Neutrophil (primary cell): Measurements from ENCODE around the gene SH3GL1.
"Not testable (repeated sequence)": the region's sequence is repeated elsewhere in the genome, so short reads cannot be mapped to it uniquely, and the experiment has no call there.

Experiments
- H3K27ac ChIP-seq: fragments of 200-600 bp; sonication (generic); 2 replicates; pipeline ENCODE4 v1.5.1; 2016; ENCODE audit warnings: mild to moderate bottlenecking, moderate library complexity
- H3K27me3 ChIP-seq: fragments of 200-600 bp; sonication (generic); 2 replicates; pipeline ENCODE4 v1.6.0; 2016; ENCODE audit warnings: mild to moderate bottlenecking
- H3K36me3 ChIP-seq: fragments of 200-600 bp; sonication (generic); 2 replicates; pipeline ENCODE4 v1.5.1; 2017
- H3K4me1 ChIP-seq, 2 experiments: fragments of 200-600 bp in 1 of 2; sonication (generic) in 1 of 2; 1 replicate in 1 of 2; 2 replicates in 1 of 2; pipeline versions ENCODE4 v1.5.1 to v1.6.1; 2013 to 2016; ENCODE audit warnings: low read depth in 1 of 2, low read length in 1 of 2, mild to moderate bottlenecking in 1 of 2, moderate library complexity in 1 of 2; ENCODE audit not compliant: control insufficient read depth in 1 of 2, insufficient read depth in 1 of 2
- H3K4me3 ChIP-seq, 2 experiments: fragments of 200-600 bp in 1 of 2; sonication (generic) in 1 of 2; 1 replicate in 1 of 2; 2 replicates in 1 of 2; pipeline ENCODE4 v1.5.1; 2013 to 2016; ENCODE audit warnings: low read depth in 1 of 2, low read length in 1 of 2, mild to moderate bottlenecking in 1 of 2, moderate library complexity in 1 of 2
- H3K9me3 ChIP-seq: fragments of 200-600 bp; sonication (generic); 2 replicates; pipeline ENCODE4 v1.5.1; 2016
- TF ChIP-seq, protein P1 (sequence below): fragments of 200-600 bp; sonication (generic); IDR thresholded peaks from 2 replicates; pipeline ENCODE4 v1.5.1; 2016; ENCODE audit warnings: antibody characterized with exemption

The SH3GL1 gene

DNA sequence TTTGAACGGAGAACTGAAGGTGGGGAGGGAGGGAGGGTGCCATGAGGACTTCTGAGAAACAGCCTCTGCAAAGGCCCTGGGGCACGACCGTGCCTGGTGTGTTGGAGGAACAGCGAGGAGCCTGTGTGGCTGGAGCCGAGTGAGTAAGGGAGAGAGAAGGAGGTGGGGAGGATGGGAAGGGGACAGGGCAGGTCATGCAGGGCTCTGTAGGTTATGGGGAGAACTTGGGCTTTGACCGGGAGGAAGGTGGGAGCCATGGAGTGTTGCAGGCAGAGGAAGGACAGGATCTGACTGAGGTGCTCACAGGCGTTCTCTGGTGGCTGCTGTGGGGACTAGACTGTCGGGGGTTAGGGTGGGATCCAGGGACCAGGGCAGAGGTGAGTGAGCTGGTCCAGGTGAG is 50.2 kb downstream of the SH3GL1 start:
- TF ChIP-seq, protein P1, sequence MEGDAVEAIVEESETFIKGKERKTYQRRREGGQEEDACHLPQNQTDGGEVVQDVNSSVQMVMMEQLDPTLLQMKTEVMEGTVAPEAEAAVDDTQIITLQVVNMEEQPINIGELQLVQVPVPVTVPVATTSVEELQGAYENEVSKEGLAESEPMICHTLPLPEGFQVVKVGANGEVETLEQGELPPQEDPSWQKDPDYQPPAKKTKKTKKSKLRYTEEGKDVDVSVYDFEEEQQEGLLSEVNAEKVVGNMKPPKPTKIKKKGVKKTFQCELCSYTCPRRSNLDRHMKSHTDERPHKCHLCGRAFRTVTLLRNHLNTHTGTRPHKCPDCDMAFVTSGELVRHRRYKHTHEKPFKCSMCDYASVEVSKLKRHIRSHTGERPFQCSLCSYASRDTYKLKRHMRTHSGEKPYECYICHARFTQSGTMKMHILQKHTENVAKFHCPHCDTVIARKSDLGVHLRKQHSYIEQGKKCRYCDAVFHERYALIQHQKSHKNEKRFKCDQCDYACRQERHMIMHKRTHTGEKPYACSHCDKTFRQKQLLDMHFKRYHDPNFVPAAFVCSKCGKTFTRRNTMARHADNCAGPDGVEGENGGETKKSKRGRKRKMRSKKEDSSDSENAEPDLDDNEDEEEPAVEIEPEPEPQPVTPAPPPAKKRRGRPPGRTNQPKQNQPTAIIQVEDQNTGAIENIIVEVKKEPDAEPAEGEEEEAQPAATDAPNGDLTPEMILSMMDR = no peak

DNA sequence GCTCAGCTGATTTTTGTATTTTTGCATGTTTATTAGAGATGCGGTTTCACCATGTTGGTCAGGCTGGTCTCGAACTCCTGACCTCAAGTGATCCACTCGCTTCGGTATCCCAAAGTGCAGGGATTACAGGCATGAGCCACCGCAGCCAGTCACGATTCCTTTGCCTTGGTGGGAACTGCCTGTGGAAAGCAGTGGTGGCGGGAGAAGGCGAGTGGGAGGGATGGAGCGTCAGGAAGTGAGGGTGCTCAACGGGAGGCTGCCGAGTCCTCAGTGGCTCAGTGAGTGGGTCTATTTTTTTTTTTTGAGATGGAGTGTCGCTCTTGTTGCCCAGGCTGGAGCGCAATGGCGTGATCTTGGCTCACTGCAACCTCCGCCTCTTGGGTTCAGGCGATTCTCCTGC is 51.1 kb downstream of the SH3GL1 start:
- not testable (repeated sequence) for H3K9me3 ChIP-seq, H3K4me3 ChIP-seq, H3K4me1 ChIP-seq, H3K36me3 ChIP-seq, H3K27ac ChIP-seq, H3K27me3 ChIP-seq

More for the DNA sequence above, 50.2 kb downstream of the SH3GL1 start:
- H3K27ac ChIP-seq = no peak overlapping the region
- no peak overlapping the region for H3K4me3 ChIP-seq
- peaks cover 0 to 2% of the 10 kb centered on the region in 2 experiments for H3K4me1 ChIP-seq
- no peaks in the 10 kb centered on the region for H3K27me3 ChIP-seq
- H3K36me3 ChIP-seq = peaks cover 9% of the 10 kb centered on the region
- H3K9me3 ChIP-seq = no peaks in the 10 kb centered on the region

DNA sequence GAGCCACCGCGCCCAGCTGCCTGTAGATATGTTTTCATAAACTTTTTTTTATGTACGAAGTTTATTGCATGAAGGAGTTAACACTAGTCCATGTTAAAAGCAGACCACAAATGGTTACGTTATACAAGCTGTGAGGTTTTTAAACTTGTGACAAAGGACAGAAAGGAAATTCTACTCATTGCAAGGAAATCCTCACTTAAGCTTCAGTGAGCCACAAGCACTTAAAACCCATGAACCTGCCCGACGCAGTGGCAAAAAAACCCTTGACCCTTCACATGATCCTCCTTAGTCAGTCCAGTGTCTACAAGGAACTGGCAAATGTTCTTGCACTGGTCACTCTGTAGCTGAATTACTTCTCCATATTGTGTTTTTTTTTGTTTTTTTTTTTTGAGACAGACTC is 52.8 kb downstream of the SH3GL1 start:
- no peaks in the 10 kb centered on the region for H3K36me3 ChIP-seq
- no peaks in the 10 kb centered on the region for H3K27me3 ChIP-seq
- H3K4me1 ChIP-seq = peaks cover 14% of the 10 kb centered on the region in 2 experiments
- no peaks in the 10 kb centered on the region for H3K9me3 ChIP-seq
- no peak overlapping the region for H3K27ac ChIP-seq
- TF ChIP-seq, protein P1 = no peak
- H3K4me3 ChIP-seq = no peak overlapping the region

DNA sequence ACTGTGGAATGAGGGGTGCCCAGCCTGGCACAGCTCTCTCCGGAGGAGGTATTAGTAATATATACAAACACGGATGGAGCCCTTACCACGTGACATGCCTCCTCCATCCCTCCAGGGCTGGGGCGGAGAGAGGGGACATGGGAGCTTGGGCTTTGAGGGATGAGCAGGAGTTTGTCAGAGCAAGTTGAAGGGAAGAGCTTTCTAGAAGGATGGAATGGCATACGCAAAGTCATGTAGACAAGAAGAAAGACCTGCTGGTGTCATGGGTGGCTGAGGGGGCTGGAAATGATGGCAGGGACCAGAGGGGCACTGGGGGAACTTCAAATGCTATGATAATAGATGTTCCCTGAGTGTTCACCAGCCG is 54.3 kb downstream of the SH3GL1 start:
- H3K27ac ChIP-seq = no peak overlapping the region
- H3K27me3 ChIP-seq = no peaks in the 10 kb centered on the region
- no peak overlapping the region for H3K4me3 ChIP-seq
- H3K36me3 ChIP-seq = no peaks in the 10 kb centered on the region
- TF ChIP-seq, protein P1 = no peak
- peaks cover 19 to 20% of the 10 kb centered on the region in 2 experiments for H3K4me1 ChIP-seq
- no peaks in the 10 kb centered on the region for H3K9me3 ChIP-seq

DNA sequence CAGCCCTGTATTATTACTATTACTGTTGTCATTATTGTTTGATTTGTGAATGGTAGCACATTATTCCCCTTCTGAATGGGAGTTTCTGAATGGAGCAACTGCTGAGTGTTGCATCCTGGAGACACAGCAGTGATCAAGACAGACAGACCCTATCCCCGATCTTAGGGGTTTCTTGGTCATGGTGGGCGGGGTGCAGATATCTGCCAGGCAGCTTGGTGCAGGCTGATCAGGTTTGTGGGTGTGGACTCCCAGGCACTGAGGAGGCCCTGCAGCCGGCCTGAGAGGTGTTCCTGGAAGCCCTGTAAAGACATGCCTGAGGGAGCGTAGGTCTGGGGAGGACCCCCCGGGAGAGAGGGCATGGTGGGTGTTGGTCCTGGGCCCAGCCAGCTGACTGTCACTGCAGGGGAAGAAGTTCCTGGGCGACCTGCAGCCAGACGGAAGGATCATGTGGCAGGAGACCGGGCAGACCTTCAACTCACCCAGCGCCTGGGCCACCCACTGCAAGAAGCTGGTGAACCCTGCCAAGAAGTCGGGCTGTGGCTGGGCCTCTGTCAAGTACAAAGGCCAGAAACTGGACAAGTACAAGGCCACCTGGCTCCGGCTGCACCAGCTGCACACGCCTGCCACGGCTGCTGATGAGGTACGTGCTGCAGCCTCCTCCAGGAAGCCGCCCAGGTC is 54.9 kb downstream of the SH3GL1 start:
- H3K27ac ChIP-seq = no peak overlapping the region
- H3K27me3 ChIP-seq = no peaks in the 10 kb centered on the region
- H3K4me1 ChIP-seq = peaks cover 19 to 20% of the 10 kb centered on the region in 2 experiments
- TF ChIP-seq, protein P1 = no peak
- H3K36me3 ChIP-seq = no peaks in the 10 kb centered on the region
- no peak overlapping the region for H3K4me3 ChIP-seq
- no peaks in the 10 kb centered on the region for H3K9me3 ChIP-seq

DNA sequence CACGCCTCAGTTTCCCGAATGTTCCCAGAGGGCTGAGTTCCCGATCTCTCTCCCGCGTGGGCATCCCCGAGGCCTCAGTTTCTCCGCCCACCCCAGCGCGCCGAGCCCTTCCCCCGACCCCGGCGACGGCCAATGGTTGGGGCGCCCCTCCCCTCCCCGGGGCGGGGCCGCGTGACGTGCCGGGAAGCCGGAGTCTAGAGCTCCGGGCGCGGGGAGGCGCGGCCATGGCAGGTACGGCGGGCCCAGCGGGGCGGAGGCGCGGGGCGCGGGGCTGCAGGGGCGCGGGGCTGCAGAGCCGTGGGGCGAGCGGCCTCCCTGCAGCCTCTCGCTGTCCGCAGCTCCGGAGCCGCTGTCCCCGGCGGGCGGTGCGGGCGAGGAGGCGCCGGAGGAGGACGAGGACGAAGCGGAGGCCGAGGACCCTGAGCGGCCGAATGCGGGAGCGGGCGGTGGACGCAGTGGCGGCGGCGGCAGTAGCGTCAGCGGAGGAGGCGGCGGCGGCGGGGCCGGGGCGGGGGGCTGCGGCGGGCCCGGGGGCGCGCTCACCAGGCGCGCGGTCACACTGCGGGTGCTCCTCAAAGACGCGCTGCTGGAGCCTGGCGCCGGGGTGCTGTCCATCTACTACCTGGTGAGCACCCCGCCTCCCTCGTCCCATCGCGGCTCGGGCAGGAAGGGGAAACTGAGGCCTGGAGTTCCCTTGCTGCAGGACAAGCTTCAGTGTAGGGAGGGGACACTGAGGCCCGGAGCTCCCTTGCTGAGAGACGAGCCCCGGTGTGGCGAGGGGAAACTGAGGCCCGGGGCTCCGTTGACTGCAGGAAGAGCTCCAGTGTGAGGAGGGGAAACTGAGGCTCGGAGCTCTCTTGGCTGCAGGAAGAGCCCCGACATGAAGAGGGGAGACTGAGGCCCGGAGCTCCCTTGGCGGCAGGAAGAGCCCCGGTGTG is 56.7 kb downstream of the SH3GL1 start, which contains the start of gene MPND:
Gene MPND (plus strand): TSS at position 193 of the 938 bp plus-strand sequence. CDS start 32 bp downstream, at position 225.
- Histone ChIP-seq H3K9me3 (no peaks in the 10 kb centered on the region), H3K4me3 (peak within 1 kb of the TSS; percentile 93 to 96), H3K36me3 (no peaks in the 10 kb centered on the region), H3K27ac (peak within 1 kb of the TSS; percentile 92), H3K27me3 (peaks cover 3% of the 10 kb centered on the region), H3K4me1 (peaks cover 22 to 24% of the 10 kb centered on the region in 2 experiments)
- TF ChIP-seq, protein P1 = peak; percentile 52
